Esophagus squamous epithelium (tissue), 4 donors: ENCODE measurements around the gene ISM2.

Experiments
- POLR2A ChIP-seq, 4 donors: fragments of 450-650 bp; IDR thresholded peaks; one replicate each; pipeline ENCODE4 v1.6.1; 2017; ENCODE audit warnings: antibody characterized with exemption in 4 of 4, mild to moderate bottlenecking in 4 of 4, moderate library complexity in 3 of 4
- TF ChIP-seq, protein P1 (sequence below), 6 experiments: fragments of 450-650 bp in 4 of 6; fragments of 200-600 bp in 2 of 6; sonication (generic) in 2 of 6; IDR thresholded peaks; one replicate each; pipeline ENCODE4 v1.5.1; 2016 to 2019; ENCODE audit warnings: antibody characterized with exemption in 6 of 6, mild to moderate bottlenecking in 4 of 6, moderate library complexity in 4 of 6

DNA sequence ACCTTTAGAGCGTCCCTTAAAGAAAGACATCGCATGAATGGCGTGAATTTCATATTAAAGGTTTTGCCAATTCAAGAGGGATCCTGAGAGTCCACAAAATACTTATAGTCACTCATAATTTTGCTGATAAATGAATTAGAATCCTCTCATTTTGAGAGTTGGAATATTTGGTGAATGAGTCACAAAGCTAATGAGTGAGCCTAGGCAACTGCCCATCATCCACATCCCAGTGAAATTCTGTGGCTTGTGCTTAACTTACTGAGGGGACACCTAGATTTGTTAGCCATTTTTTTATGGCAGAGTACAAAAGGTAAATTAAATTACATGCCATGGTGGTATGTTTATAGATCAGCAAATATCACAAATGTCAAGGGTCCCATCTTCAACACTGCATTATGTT is 62.6 kb downstream of the ISM2 start:
- TF ChIP-seq, protein P1, sequence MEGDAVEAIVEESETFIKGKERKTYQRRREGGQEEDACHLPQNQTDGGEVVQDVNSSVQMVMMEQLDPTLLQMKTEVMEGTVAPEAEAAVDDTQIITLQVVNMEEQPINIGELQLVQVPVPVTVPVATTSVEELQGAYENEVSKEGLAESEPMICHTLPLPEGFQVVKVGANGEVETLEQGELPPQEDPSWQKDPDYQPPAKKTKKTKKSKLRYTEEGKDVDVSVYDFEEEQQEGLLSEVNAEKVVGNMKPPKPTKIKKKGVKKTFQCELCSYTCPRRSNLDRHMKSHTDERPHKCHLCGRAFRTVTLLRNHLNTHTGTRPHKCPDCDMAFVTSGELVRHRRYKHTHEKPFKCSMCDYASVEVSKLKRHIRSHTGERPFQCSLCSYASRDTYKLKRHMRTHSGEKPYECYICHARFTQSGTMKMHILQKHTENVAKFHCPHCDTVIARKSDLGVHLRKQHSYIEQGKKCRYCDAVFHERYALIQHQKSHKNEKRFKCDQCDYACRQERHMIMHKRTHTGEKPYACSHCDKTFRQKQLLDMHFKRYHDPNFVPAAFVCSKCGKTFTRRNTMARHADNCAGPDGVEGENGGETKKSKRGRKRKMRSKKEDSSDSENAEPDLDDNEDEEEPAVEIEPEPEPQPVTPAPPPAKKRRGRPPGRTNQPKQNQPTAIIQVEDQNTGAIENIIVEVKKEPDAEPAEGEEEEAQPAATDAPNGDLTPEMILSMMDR (IDR thresholded peaks at IDR 0.05) = no peak
- no peak for TF ChIP-seq POLR2A (IDR thresholded peaks at IDR 0.05)
